GM12874 (cell line): ENCODE data around the gene HOXB3.

Source experiments
- CTCF ChIP-seq: IDR thresholded peaks from 2 replicates; pipeline ENCODE4 v1.5.1; 2011; ENCODE audit warnings: low read depth, mild to moderate bottlenecking, control low read depth, low read length, moderate library complexity; ENCODE audit not compliant: insufficient read depth

The HOXB3 gene

DNA sequence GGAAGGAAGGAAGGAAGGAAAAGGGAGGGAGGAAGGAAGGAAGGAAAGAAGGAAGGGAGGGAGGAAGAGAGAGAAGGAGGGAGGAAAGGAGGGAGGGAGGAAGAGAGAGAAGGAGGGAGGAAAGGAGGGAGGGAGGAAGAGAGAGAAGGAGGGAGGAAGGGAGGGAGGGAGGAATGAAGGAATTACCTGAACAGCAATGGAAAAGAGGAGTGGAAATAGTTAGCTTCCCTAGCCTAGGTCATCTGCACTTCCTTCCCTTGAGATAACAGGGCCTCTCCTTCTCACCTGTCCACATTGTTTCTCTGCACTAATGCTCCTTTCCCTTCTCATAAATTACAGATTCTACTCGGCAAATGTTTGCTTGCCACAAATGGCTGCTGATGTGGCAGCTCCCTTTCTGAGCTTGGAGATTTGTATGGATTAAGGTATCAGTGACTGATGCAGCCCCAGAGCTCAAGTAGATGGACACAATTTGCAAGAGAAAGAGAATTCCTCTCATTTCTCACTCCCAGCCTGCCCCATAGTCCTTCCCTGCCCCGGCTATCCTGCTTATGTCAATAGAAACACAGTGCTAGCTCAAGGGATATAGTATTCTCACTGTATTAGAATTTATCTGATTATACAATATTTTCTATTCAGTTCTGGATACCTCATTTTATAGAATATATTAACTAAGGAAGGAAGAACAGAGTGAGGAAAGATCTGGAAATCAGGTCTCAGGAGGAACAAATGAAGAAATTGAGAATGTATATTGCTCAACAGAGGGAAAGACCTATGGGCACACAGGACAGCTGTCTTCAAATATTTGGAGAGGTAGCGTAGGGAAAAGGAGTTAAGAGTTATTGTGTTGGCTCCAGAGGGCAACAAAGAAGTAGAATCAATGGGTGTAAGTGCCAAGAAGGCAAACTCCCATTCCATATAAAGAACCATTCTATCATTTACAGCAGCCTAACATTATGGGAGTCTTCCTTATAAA is 73.8 kb downstream of the HOXB3 start:
- TF ChIP-seq CTCF = no peak

- no peak for TF ChIP-seq CTCF
Measured at GRCh38 chr17:48514477-48514876, 75.6 kb downstream of the HOXB3 start.

- no peak for TF ChIP-seq CTCF
Measured at GRCh38 chr17:48513666-48514455, 76.2 kb downstream of the HOXB3 start.

- TF ChIP-seq CTCF = no peak
Measured at GRCh38 chr17:48513097-48513496, 76.9 kb downstream of the HOXB3 start.

GRCh38 chr17:48510761-48511604 is 79.1 kb downstream of the HOXB3 start:
- no peak for TF ChIP-seq CTCF

- TF ChIP-seq CTCF = no peak
Measured at GRCh38 chr17:48510381-48510760, 79.7 kb downstream of the HOXB3 start.
